G401 (cell line): ENCODE data around the gene MTHFD1. TPM values are rescaled to one million over a fixed set of nuclear protein-coding genes. Genes with fewer than 3 reads are reported as not detected.

Experiments used
- DNase-seq: peaks from one replicate; pipeline ENCODE4 v3.0.0-alpha.2; 2015; ENCODE audit warnings: low spot score
- in situ Hi-C: cut with HindIII; loops from 2 replicates; pipeline ENCODE4 v1.10.0; 2016; ENCODE audit warnings: low sequenced_read_pairs, mixed read lengths
- total RNA-seq: library from RNA; depleted of rRNA; stranded (reverse); fragments of >200 nt; shearing (Covaris generic); gene quantifications from 2 replicates; pipeline ENCODE4 v1.2.3, GENCODE V29; 2014; rRNA removed

Gene MTHFD1
- total RNA-seq, 1 experiment from 2014 or later: 53.0 TPM

DNA sequence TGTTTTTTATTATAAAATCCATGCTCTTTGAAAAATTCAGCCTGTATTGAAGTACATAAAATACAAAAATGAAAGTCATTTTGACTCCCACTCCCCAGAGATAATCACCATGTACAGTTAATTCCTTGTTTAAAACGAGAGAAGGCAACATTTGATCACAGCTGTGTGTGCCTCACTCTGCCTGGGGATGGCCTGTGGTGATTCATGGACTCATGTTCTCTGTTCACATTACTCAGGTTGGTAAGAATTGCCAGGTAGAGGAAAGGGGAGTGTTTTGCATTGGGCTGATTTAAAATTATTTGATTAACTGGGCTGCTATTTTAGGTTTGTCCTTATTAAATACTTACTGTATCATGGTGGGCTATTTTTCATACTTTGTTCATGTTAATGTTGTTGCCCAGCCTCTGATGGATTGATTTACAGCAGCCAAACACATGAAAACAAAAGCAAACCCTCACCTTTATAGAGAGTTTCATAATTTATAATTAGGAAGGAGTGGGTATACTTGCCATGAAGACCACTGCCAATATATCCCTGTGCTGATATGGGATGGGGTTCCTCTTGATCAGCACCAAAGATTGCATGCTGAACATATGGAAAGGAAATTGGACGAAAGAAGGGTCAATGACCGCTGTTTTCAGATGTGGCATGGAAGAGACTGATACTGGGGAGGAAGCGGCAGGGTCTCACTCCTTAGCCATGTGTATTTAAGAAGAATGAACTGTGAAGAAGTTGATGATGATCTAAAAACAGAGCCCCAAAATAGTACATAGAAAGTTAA is 119.4 kb downstream of the MTHFD1 start:
- in situ Hi-C loops: no loop called here
- DNase-seq: no peak

DNA sequence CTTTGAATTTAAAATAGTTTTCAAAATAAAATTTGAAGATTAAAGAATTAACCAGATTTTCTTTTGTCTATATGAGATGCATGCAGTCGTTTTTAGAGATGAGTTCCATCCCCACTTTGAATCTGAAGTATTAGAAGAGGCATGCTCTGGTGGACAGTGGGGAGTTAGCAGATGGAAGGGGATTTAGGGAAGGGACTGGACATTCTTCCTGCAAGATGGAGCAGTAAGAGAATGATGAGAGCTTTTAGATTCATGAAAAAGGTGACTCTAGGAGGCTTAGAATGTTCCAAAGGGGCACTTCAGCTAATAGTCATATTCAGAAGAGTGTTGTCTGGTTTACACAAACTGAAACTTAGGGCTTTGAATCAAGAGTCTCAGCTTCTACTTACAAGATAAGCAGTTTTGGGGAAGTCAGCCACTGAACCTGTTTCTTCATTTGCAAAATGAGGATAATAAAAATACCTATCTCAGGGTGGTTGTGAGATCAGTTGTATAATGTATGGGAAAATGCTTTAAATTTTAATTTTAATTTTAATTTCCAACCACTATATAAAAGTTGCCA is 120.1 kb downstream of the MTHFD1 start:
- in situ Hi-C loops: no loop called here
- DNase-seq: no peak

DNA sequence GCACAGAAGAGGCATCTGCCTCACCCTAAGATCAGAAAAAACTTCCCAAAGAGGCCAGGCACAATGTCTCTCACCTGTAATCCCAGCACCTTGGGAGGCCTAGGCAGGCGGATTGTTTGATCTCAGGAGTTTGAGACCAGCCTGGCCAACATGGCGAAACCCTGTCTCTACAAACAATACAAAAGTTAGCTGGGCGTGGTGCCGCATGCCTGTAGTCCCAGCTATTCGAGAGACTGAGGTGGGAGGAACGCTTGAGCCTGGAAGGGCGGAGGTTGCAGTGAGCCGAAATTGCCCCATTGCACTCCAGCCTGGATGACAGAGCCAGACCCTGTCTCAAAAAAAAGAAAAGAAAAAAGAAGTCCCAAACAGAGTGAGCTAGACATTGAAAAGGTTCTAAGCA is 120.9 kb downstream of the MTHFD1 start:
- in situ Hi-C loops: no loop called here
- DNase-seq: no peak

Other genes starting within 250 kb of the MTHFD1 start
- gene ESR2, start 94.0 kb upstream of the MTHFD1 start, total RNA-seq: not detected in 2 replicates
- 1.5 and 2.1 TPM in 2 replicates for gene AKAP5, start 77.1 kb downstream of the MTHFD1 start, total RNA-seq
- gene ZBTB25, start 115.5 kb downstream of the MTHFD1 start, total RNA-seq: 1.2 and 3.1 TPM in 2 replicates
- gene ZBTB1, start 116.4 kb downstream of the MTHFD1 start, total RNA-seq: 31.6 and 38.0 TPM in 2 replicates
- gene HSPA2, start 152.4 kb downstream of the MTHFD1 start, total RNA-seq: not detected in 2 replicates
- gene PPP1R36, start 161.6 kb downstream of the MTHFD1 start, total RNA-seq: 0.25 TPM in 1 of 2 replicates, not detected in the other